Keratinocyte (primary cell): ENCODE data around the gene BRCA1.

ENCODE experiments used
- EZH2 ChIP-seq: IDR thresholded peaks from one replicate; pipeline ENCODE4 v1.6.1; 2012; ENCODE audit warnings: inconsistent platforms, mild to moderate bottlenecking, low read length, moderate library complexity
- TF ChIP-seq, protein P1 (sequence below), 3 experiments: IDR thresholded peaks in 1 of 3; conservative IDR thresholded peaks in 1 of 3; optimal IDR thresholded peaks in 1 of 3; 2 replicates in 2 of 3; 3 replicates in 1 of 3; pipeline versions ENCODE3 to v1.5.1; 2011; ENCODE audit warnings: low read length in 3 of 3, mild to moderate bottlenecking in 3 of 3, moderate library complexity in 2 of 3, control low read depth in 1 of 3, inconsistent platforms in 1 of 3; ENCODE audit not compliant: insufficient read depth in 2 of 3; ENCODE audit errors: extremely low read depth in 1 of 3

DNA sequence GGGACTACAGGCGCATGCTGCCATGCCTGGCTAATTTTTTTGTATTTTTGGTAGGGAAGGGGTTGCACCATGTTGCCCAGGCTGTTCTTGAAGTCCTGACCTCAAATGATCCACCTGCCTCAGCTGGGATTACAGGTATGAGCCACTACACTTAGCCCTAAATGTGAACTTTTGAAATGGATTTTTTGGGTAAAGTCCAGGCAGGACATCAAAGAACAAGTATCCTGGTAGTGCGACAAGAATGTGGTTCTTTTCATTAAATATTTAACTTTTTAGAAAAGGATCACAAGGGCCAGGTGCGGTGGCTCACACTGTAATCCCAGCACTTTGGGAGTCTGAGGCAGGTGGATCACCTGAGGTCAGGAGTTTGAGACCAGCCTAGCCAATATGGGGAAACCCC lies 30.5 kb upstream of the BRCA1 start:
- TF ChIP-seq, protein P1, sequence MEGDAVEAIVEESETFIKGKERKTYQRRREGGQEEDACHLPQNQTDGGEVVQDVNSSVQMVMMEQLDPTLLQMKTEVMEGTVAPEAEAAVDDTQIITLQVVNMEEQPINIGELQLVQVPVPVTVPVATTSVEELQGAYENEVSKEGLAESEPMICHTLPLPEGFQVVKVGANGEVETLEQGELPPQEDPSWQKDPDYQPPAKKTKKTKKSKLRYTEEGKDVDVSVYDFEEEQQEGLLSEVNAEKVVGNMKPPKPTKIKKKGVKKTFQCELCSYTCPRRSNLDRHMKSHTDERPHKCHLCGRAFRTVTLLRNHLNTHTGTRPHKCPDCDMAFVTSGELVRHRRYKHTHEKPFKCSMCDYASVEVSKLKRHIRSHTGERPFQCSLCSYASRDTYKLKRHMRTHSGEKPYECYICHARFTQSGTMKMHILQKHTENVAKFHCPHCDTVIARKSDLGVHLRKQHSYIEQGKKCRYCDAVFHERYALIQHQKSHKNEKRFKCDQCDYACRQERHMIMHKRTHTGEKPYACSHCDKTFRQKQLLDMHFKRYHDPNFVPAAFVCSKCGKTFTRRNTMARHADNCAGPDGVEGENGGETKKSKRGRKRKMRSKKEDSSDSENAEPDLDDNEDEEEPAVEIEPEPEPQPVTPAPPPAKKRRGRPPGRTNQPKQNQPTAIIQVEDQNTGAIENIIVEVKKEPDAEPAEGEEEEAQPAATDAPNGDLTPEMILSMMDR (optimal IDR thresholded peaks at IDR 0.05 in 1 of 3, IDR thresholded peaks at IDR 0.05 in 1 of 3, conservative IDR thresholded peaks at IDR 0.05 in 1 of 3; ENCODE audit: extremely low read depth in 1 of 3, insufficient read depth in 2 of 3, low read length in 3 of 3): no peak
- no peak for TF ChIP-seq EZH2
